Activated naive CD4-positive, alpha-beta T cell treated with anti-CD3 and anti-CD28 coated beads for 36 hours (primary cell): ENCODE measurements around the gene ITPR1. TPM values are rescaled to one million over a fixed set of nuclear protein-coding genes. Genes with fewer than 3 reads are reported as not detected.
A peak's percentile ranks its signal among the peaks of the same experiment; 100 is the strongest.

Source experiments
- CTCF ChIA-PET: fragments of 350-600 bp; sonication (Branson Sonifier 250); formaldehyde crosslinking; loops from one replicate; lab custom pipeline; 2021; ENCODE audit warnings: antibody characterized with exemption; lab: Charles Lee
- DNase-seq: peaks from one replicate; pipeline ENCODE4 v3.0.0-alpha.2; 2020
- H3K27ac Mint-ChIP-seq: one replicate; pipeline ENCODE4 v1.8.0; 2021; ENCODE audit warnings: mild to moderate bottlenecking, mixed read lengths
- H3K27me3 Mint-ChIP-seq: one replicate; pipeline ENCODE4 v1.8.0; 2021; ENCODE audit warnings: low read depth, mixed read lengths
- H3K36me3 Mint-ChIP-seq: one replicate; pipeline ENCODE4 v1.8.0; 2021; ENCODE audit warnings: low read depth, mixed read lengths
- H3K4me1 Mint-ChIP-seq: one replicate; pipeline ENCODE4 v1.8.0; 2021; ENCODE audit warnings: low read depth, mixed read lengths
- H3K4me3 Mint-ChIP-seq: one replicate; pipeline ENCODE4 v1.8.0; 2021; ENCODE audit warnings: mild to moderate bottlenecking, moderate library complexity, mixed read lengths
- H3K9me3 Mint-ChIP-seq: one replicate; pipeline ENCODE4 v1.8.0; 2021; ENCODE audit warnings: mixed read lengths
- intact Hi-C: fragments of 100-400 bp; cut with micrococcal nuclease; formaldehyde crosslinking; loops from one replicate; pipeline ENCODE4 v1.15.1; 2023
- total RNA-seq, 2 experiments: library from RNA; stranded (reverse); gene quantifications; one replicate each; pipeline ENCODE4 v1.2.3, GENCODE V29; 2021

The ITPR1 gene
- total RNA-seq, 2 experiments from 2014 or later: 38.5 to 41.1 TPM

GRCh38 chr3:4771243-4771642, 278.1 kb downstream of the ITPR1 start:
- H3K27ac Mint-ChIP-seq: peak overlapping the region; percentile 12
- H3K4me1 Mint-ChIP-seq: peaks cover 14% of the 10 kb centered on the region
- H3K36me3 Mint-ChIP-seq: peaks cover 38% of the 10 kb centered on the region
- H3K9me3 Mint-ChIP-seq: no peaks in the 10 kb centered on the region
- DNase-seq: no peak
- H3K27me3 Mint-ChIP-seq: no peaks in the 10 kb centered on the region
- no peak overlapping the region for H3K4me3 Mint-ChIP-seq
- CTCF ChIA-PET: no interaction called here
- intact Hi-C loops: loop anchor here (2.0 kb wide), 1 partner anchor 14 kb away; no protein-coding TSS in a partner anchor

- intact Hi-C loops: no loop called here
- CTCF ChIA-PET: no interaction called here
- Mint-ChIP-seq H3K27ac (no peak overlapping the region), H3K36me3 (peaks cover 34% of the 10 kb centered on the region), H3K4me3 (no peak overlapping the region), H3K27me3 (no peaks in the 10 kb centered on the region), H3K4me1 (peaks cover 25% of the 10 kb centered on the region), H3K9me3 (no peaks in the 10 kb centered on the region)
- DNase-seq: no peak
These were observed 279.1 kb downstream of the ITPR1 start for GRCh38 chr3:4772171-4772804.

GRCh38 chr3:4772858-4773257, 279.7 kb downstream of the ITPR1 start:
- H3K27ac Mint-ChIP-seq: no peak overlapping the region
- H3K9me3 Mint-ChIP-seq: no peaks in the 10 kb centered on the region
- CTCF ChIA-PET: no interaction called here
- intact Hi-C loops: no loop called here
- no peak overlapping the region for H3K4me3 Mint-ChIP-seq
- no peak for DNase-seq
- H3K4me1 Mint-ChIP-seq: peaks cover 31% of the 10 kb centered on the region
- no peaks in the 10 kb centered on the region for H3K27me3 Mint-ChIP-seq
- H3K36me3 Mint-ChIP-seq: peaks cover 30% of the 10 kb centered on the region

- H3K4me3 Mint-ChIP-seq: no peak overlapping the region
- peak overlapping the region; percentile 12 for H3K27ac Mint-ChIP-seq
- no peaks in the 10 kb centered on the region for H3K27me3 Mint-ChIP-seq
- intact Hi-C loops: no loop called here
- peaks cover 36% of the 10 kb centered on the region for H3K4me1 Mint-ChIP-seq
- no peak for DNase-seq
- peaks cover 31% of the 10 kb centered on the region for H3K36me3 Mint-ChIP-seq
- no peaks in the 10 kb centered on the region for H3K9me3 Mint-ChIP-seq
- CTCF ChIA-PET: no interaction called here
These were observed 280.4 kb downstream of the ITPR1 start for GRCh38 chr3:4773583-4773982.

- Mint-ChIP-seq H3K27ac (no peak overlapping the region), H3K4me1 (peaks cover 37% of the 10 kb centered on the region), H3K4me3 (no peak overlapping the region), H3K36me3 (peaks cover 28% of the 10 kb centered on the region), H3K9me3 (no peaks in the 10 kb centered on the region), H3K27me3 (no peaks in the 10 kb centered on the region)
- CTCF ChIA-PET: no interaction called here
- intact Hi-C loops: no loop called here
- no peak for DNase-seq
These were observed 281.4 kb downstream of the ITPR1 start for GRCh38 chr3:4774531-4774930.

GRCh38 chr3:4776399-4776979, 283.3 kb downstream of the ITPR1 start:
- intact Hi-C loops: loop anchor here (1.0 to 2.0 kb wide), 5 partner anchors 54 to 280 kb away; no protein-coding TSS in a partner anchor
- Mint-ChIP-seq H3K36me3 (peaks cover 26% of the 10 kb centered on the region), H3K4me3 (peak overlapping the region; percentile 13), H3K9me3 (no peaks in the 10 kb centered on the region), H3K27me3 (no peaks in the 10 kb centered on the region), H3K27ac (peak overlapping the region; percentile 89), H3K4me1 (peaks cover 34% of the 10 kb centered on the region)
- no peak for DNase-seq
- CTCF ChIA-PET: interaction anchor here (0.6 to 2.2 kb wide), 7 partner anchors 12 to 200 kb away, joined by 3 to 8 read pairs (median 4); no protein-coding TSS in a partner anchor

GRCh38 chr3:4776980-4777581, 283.9 kb downstream of the ITPR1 start:
- H3K27me3 Mint-ChIP-seq: no peaks in the 10 kb centered on the region
- no peaks in the 10 kb centered on the region for H3K9me3 Mint-ChIP-seq
- peaks cover 26% of the 10 kb centered on the region for H3K36me3 Mint-ChIP-seq
- peak overlapping the region; percentile 89 for H3K27ac Mint-ChIP-seq
- H3K4me1 Mint-ChIP-seq: peaks cover 34% of the 10 kb centered on the region
- intact Hi-C loops: loop anchor here (1.0 to 2.0 kb wide), 16 partner anchors 11 to 420 kb away; partner anchors contain the start of gene ITPR1
- peak; percentile 42 for DNase-seq
- CTCF ChIA-PET: interaction anchor here (0.6 to 2.2 kb wide), 8 partner anchors 12 to 199 kb away, joined by 3 to 8 read pairs (median 4); no protein-coding TSS in a partner anchor
- H3K4me3 Mint-ChIP-seq: peak overlapping the region; percentile 33

- H3K9me3 Mint-ChIP-seq: no peaks in the 10 kb centered on the region
- H3K4me1 Mint-ChIP-seq: peaks cover 34% of the 10 kb centered on the region
- no peak for DNase-seq
- H3K27me3 Mint-ChIP-seq: no peaks in the 10 kb centered on the region
- no peak overlapping the region for H3K4me3 Mint-ChIP-seq
- intact Hi-C loops: no loop called here
- H3K36me3 Mint-ChIP-seq: peaks cover 28% of the 10 kb centered on the region
- H3K27ac Mint-ChIP-seq: no peak overlapping the region
- CTCF ChIA-PET: interaction anchor here (1.3 to 2.2 kb wide), 3 partner anchors 11 to 198 kb away, joined by 3 to 8 read pairs (median 5); no protein-coding TSS in a partner anchor
These were observed 285.0 kb downstream of the ITPR1 start for GRCh38 chr3:4778119-4778518.

GRCh38 chr3:4778740-4779139, 285.6 kb downstream of the ITPR1 start:
- Mint-ChIP-seq H3K9me3 (no peaks in the 10 kb centered on the region), H3K4me3 (no peak overlapping the region), H3K27me3 (no peaks in the 10 kb centered on the region), H3K36me3 (peaks cover 33% of the 10 kb centered on the region), H3K27ac (no peak overlapping the region), H3K4me1 (peaks cover 34% of the 10 kb centered on the region)
- intact Hi-C loops: no loop called here
- CTCF ChIA-PET: no interaction called here
- no peak for DNase-seq

GRCh38 chr3:4780545-4780957, 287.4 kb downstream of the ITPR1 start:
- Mint-ChIP-seq H3K4me3 (no peak overlapping the region), H3K36me3 (peaks cover 33% of the 10 kb centered on the region), H3K9me3 (no peaks in the 10 kb centered on the region), H3K4me1 (peaks cover 31% of the 10 kb centered on the region), H3K27me3 (no peaks in the 10 kb centered on the region), H3K27ac (no peak overlapping the region)
- CTCF ChIA-PET: interaction anchor here (0.5 to 1.1 kb wide), 6 partner anchors 17 to 341 kb away, joined by 3 read pairs; no protein-coding TSS in a partner anchor
- intact Hi-C loops: no loop called here
- no peak for DNase-seq

GRCh38 chr3:4782095-4782494, 288.9 kb downstream of the ITPR1 start:
- CTCF ChIA-PET: no interaction called here
- intact Hi-C loops: no loop called here
- DNase-seq: no peak
- H3K4me3 Mint-ChIP-seq: no peak overlapping the region
- H3K9me3 Mint-ChIP-seq: no peaks in the 10 kb centered on the region
- H3K4me1 Mint-ChIP-seq: peaks cover 16% of the 10 kb centered on the region
- no peak overlapping the region for H3K27ac Mint-ChIP-seq
- H3K36me3 Mint-ChIP-seq: peaks cover 33% of the 10 kb centered on the region
- H3K27me3 Mint-ChIP-seq: no peaks in the 10 kb centered on the region

GRCh38 chr3:4785551-4785950, 292.4 kb downstream of the ITPR1 start:
- no peak for DNase-seq
- H3K36me3 Mint-ChIP-seq: peaks cover 45% of the 10 kb centered on the region
- CTCF ChIA-PET: interaction anchor here (0.6 to 1.2 kb wide), 3 partner anchors 51 to 84 kb away, joined by 3 read pairs; no protein-coding TSS in a partner anchor
- no peaks in the 10 kb centered on the region for H3K27me3 Mint-ChIP-seq
- peaks cover 2% of the 10 kb centered on the region for H3K4me1 Mint-ChIP-seq
- H3K9me3 Mint-ChIP-seq: no peaks in the 10 kb centered on the region
- H3K4me3 Mint-ChIP-seq: no peak overlapping the region
- intact Hi-C loops: no loop called here
- no peak overlapping the region for H3K27ac Mint-ChIP-seq
